ENCODE data around the gene PDXP. TPM values are rescaled to one million over a fixed set of nuclear protein-coding genes. Genes with fewer than 3 reads are reported as not detected.

The PDXP gene
- polyA plus RNA-seq, 1 donor from 2014 or later: 108 TPM

DNA sequence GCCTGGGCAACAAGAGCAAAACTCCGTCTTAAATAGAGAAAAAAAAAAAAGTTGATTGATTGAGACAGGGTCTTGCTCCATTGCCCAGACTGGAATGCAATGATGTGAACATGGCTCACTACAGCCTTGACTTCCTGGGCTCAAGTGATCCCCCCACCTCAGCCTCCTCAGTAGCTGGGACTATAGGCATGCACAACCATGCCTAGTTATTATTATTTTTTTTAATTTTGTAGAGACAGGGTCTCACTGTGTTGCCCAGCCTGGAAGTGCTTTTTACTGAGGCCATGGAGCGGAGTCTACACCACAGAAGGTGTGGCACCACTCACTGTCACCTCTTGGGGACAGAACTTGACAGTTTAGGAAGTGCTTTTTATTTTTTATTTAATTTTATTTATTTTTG lies 56.1 kb downstream of the PDXP start:
- no peaks in the 10 kb centered on the region for H3K36me3 ChIP-seq (ENCODE audit: insufficient read depth, low read length)

GRCh38 chr22:37715760-37716159 lies 57.2 kb downstream of the PDXP start:
- Histone ChIP-seq H3K4me3 (ENCODE audit: low read length) (no peak overlapping the region), H3K9ac (ENCODE audit: low read length) (no peak overlapping the region), H3F3A (ENCODE audit: insufficient read depth, low read length, poor library complexity, severe bottlenecking) (no peaks in the 10 kb centered on the region), H3K27me3 (ENCODE audit: insufficient read depth, low read depth, low read length) (no peaks in the 10 kb centered on the region), H3K36me3 (ENCODE audit: insufficient read depth, low read length) (no peaks in the 10 kb centered on the region), H3K79me2 (replicated peaks; ENCODE audit: insufficient read depth, low read length) (no peaks in the 10 kb centered on the region), H2AFZ (ENCODE audit: low read depth, low read length) (no peak overlapping the region), H3K4me2 (ENCODE audit: low read length) (no peak overlapping the region), H3K9me2 (ENCODE audit: insufficient read depth, low read length) (no peaks in the 10 kb centered on the region), H4K20me1 (ENCODE audit: insufficient read depth) (no peaks in the 10 kb centered on the region), H3K27ac (ENCODE audit: low read length) (no peak overlapping the region), H3K9me3 (ENCODE audit: low read length) (no peaks in the 10 kb centered on the region)
- TF ChIP-seq POLR2AphosphoS5 (IDR thresholded peaks at IDR 0.05) (no peak), EP300 (conservative IDR thresholded peaks at IDR 0.05; ENCODE audit: poor library complexity, severe bottlenecking) (no peak), SMC3 (conservative IDR thresholded peaks at IDR 0.05; ENCODE audit: poor library complexity) (no peak), RAD21 (conservative IDR thresholded peaks at IDR 0.05) (no peak), TAF1 (IDR thresholded peaks at IDR 0.05; ENCODE audit: low read depth) (no peak), MXI1 (conservative IDR thresholded peaks at IDR 0.05; ENCODE audit: poor library complexity, severe bottlenecking) (no peak), EZH2 (IDR thresholded peaks at IDR 0.05; ENCODE audit: borderline replicate concordance, insufficient read depth, low read length, poor library complexity, severe bottlenecking) (no peak)
- TF ChIP-seq, protein P1, sequence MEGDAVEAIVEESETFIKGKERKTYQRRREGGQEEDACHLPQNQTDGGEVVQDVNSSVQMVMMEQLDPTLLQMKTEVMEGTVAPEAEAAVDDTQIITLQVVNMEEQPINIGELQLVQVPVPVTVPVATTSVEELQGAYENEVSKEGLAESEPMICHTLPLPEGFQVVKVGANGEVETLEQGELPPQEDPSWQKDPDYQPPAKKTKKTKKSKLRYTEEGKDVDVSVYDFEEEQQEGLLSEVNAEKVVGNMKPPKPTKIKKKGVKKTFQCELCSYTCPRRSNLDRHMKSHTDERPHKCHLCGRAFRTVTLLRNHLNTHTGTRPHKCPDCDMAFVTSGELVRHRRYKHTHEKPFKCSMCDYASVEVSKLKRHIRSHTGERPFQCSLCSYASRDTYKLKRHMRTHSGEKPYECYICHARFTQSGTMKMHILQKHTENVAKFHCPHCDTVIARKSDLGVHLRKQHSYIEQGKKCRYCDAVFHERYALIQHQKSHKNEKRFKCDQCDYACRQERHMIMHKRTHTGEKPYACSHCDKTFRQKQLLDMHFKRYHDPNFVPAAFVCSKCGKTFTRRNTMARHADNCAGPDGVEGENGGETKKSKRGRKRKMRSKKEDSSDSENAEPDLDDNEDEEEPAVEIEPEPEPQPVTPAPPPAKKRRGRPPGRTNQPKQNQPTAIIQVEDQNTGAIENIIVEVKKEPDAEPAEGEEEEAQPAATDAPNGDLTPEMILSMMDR (IDR thresholded peaks at IDR 0.05; ENCODE audit: poor library complexity, severe bottlenecking): no peak
- TF ChIP-seq, protein P2, sequence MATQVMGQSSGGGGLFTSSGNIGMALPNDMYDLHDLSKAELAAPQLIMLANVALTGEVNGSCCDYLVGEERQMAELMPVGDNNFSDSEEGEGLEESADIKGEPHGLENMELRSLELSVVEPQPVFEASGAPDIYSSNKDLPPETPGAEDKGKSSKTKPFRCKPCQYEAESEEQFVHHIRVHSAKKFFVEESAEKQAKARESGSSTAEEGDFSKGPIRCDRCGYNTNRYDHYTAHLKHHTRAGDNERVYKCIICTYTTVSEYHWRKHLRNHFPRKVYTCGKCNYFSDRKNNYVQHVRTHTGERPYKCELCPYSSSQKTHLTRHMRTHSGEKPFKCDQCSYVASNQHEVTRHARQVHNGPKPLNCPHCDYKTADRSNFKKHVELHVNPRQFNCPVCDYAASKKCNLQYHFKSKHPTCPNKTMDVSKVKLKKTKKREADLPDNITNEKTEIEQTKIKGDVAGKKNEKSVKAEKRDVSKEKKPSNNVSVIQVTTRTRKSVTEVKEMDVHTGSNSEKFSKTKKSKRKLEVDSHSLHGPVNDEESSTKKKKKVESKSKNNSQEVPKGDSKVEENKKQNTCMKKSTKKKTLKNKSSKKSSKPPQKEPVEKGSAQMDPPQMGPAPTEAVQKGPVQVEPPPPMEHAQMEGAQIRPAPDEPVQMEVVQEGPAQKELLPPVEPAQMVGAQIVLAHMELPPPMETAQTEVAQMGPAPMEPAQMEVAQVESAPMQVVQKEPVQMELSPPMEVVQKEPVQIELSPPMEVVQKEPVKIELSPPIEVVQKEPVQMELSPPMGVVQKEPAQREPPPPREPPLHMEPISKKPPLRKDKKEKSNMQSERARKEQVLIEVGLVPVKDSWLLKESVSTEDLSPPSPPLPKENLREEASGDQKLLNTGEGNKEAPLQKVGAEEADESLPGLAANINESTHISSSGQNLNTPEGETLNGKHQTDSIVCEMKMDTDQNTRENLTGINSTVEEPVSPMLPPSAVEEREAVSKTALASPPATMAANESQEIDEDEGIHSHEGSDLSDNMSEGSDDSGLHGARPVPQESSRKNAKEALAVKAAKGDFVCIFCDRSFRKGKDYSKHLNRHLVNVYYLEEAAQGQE (IDR thresholded peaks at IDR 0.05; ENCODE audit: borderline replicate concordance): no peak

More for the DNA sequence above, 56.1 kb downstream of the PDXP start:
- TF ChIP-seq POLR2AphosphoS5 (IDR thresholded peaks at IDR 0.05) (no peak), SMC3 (conservative IDR thresholded peaks at IDR 0.05; ENCODE audit: poor library complexity) (no peak), EZH2 (IDR thresholded peaks at IDR 0.05; ENCODE audit: borderline replicate concordance, insufficient read depth, low read length, poor library complexity, severe bottlenecking) (no peak), EP300 (conservative IDR thresholded peaks at IDR 0.05; ENCODE audit: poor library complexity, severe bottlenecking) (no peak), MXI1 (conservative IDR thresholded peaks at IDR 0.05; ENCODE audit: poor library complexity, severe bottlenecking) (no peak), TAF1 (IDR thresholded peaks at IDR 0.05; ENCODE audit: low read depth) (no peak), RAD21 (conservative IDR thresholded peaks at IDR 0.05) (no peak)
- TF ChIP-seq, protein P1 (IDR thresholded peaks at IDR 0.05; ENCODE audit: poor library complexity, severe bottlenecking): no peak
- TF ChIP-seq, protein P2 (IDR thresholded peaks at IDR 0.05; ENCODE audit: borderline replicate concordance): no peak
- H3K27ac ChIP-seq (ENCODE audit: low read length): no peak overlapping the region
- no peak overlapping the region for H2AFZ ChIP-seq (ENCODE audit: low read depth, low read length)
- H3K4me3 ChIP-seq (ENCODE audit: low read length): no peak overlapping the region
- H3K4me2 ChIP-seq (ENCODE audit: low read length): no peak overlapping the region
- H3K9ac ChIP-seq (ENCODE audit: low read length): no peak overlapping the region
- no peaks in the 10 kb centered on the region for H3K9me3 ChIP-seq (ENCODE audit: low read length)
- no peaks in the 10 kb centered on the region for H3K27me3 ChIP-seq (ENCODE audit: insufficient read depth, low read depth, low read length)
- no peaks in the 10 kb centered on the region for H3K9me2 ChIP-seq (ENCODE audit: insufficient read depth, low read length)
- H4K20me1 ChIP-seq (ENCODE audit: insufficient read depth): no peaks in the 10 kb centered on the region
- H3K79me2 ChIP-seq (replicated peaks; ENCODE audit: insufficient read depth, low read length): no peaks in the 10 kb centered on the region
- no peaks in the 10 kb centered on the region for H3F3A ChIP-seq (ENCODE audit: insufficient read depth, low read length, poor library complexity, severe bottlenecking)

All from neural cell (in vitro differentiated cells).